ENCODE data around the gene SLC16A4. TPM values are rescaled to one million over a fixed set of nuclear protein-coding genes. Genes with fewer than 3 reads are reported as not detected.

Gene SLC16A4
- total RNA-seq, 1 experiment from 2014 or later: 0.28 TPM

- ATAC-seq: no peak
- Mint-ChIP-seq H3K9me3 (peaks cover 7% of the 10 kb centered on the region), H3K27me3 (ENCODE audit: low read depth) (no peaks in the 10 kb centered on the region), H3K36me3 (no peaks in the 10 kb centered on the region), H3K27ac (no peak overlapping the region), H3K4me3 (no peak overlapping the region), H3K4me1 (peaks cover 11% of the 10 kb centered on the region)
- ChIA-PET POLR2A (interaction anchor here (1.1 kb wide), 1 partner anchor 108 kb away, joined by 3 read pairs; no protein-coding TSS in a partner anchor), CTCF (interaction anchor here (0.6 to 3.7 kb wide), 8 partner anchors 96 to 179 kb away, joined by 3 to 30 read pairs (median 6); no protein-coding TSS in a partner anchor)
- TF ChIP-seq KAT7 (CRISPR knock-in tag; IDR thresholded peaks at IDR 0.05; ENCODE audit: borderline replicate concordance) (no peak), CTCF (IDR thresholded peaks at IDR 0.05) (no peak), CREM (CRISPR knock-in tag; IDR thresholded peaks at IDR 0.05) (no peak), ZNF512 (CRISPR knock-in tag; IDR thresholded peaks at IDR 0.05; ENCODE audit: borderline replicate concordance) (no peak), NR1H2 (CRISPR knock-in tag; IDR thresholded peaks at IDR 0.05) (no peak), JUN (CRISPR knock-in tag; IDR thresholded peaks at IDR 0.05) (no peak), MLX (CRISPR knock-in tag; IDR thresholded peaks at IDR 0.05) (no peak), NFYB (CRISPR knock-in tag; conservative IDR thresholded peaks at IDR 0.05; ENCODE audit: low read depth) (no peak), ZNF416 (CRISPR knock-in tag; IDR thresholded peaks at IDR 0.05) (no peak), STAT6 (CRISPR knock-in tag; conservative IDR thresholded peaks at IDR 0.05; ENCODE audit: low read depth) (no peak), ZNF317 (CRISPR knock-in tag; IDR thresholded peaks at IDR 0.05; ENCODE audit: borderline replicate concordance, low read depth) (no peak), RELA (CRISPR knock-in tag; IDR thresholded peaks at IDR 0.05; ENCODE audit: borderline replicate concordance) (no peak), SOX15 (CRISPR knock-in tag; IDR thresholded peaks at IDR 0.05) (no peak), GTF2I (CRISPR knock-in tag; conservative IDR thresholded peaks at IDR 0.05) (no peak), ELF4 (CRISPR knock-in tag; IDR thresholded peaks at IDR 0.05; ENCODE audit: low read depth) (no peak)
- TF ChIP-seq, protein P1, sequence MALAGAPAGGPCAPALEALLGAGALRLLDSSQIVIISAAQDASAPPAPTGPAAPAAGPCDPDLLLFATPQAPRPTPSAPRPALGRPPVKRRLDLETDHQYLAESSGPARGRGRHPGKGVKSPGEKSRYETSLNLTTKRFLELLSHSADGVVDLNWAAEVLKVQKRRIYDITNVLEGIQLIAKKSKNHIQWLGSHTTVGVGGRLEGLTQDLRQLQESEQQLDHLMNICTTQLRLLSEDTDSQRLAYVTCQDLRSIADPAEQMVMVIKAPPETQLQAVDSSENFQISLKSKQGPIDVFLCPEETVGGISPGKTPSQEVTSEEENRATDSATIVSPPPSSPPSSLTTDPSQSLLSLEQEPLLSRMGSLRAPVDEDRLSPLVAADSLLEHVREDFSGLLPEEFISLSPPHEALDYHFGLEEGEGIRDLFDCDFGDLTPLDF (CRISPR knock-in tag; IDR thresholded peaks at IDR 0.05): no peak
- no peak for DNase-seq (ENCODE audit: low spot score)
Observed at GRCh38 chr1:110316735-110317134, 74.1 kb downstream of the SLC16A4 start.

Other genes with a start within 250 kb of the SLC16A4 start
- gene SLC6A17, start 240.5 kb downstream of the SLC16A4 start, total RNA-seq (2021): 0.09 to 0.24 TPM (median 0.16 TPM) in 3 replicates
- 19.9 to 21.9 TPM (median 21.9 TPM) in 3 replicates for gene KCNC4, start 180.7 kb downstream of the SLC16A4 start, total RNA-seq (2021)
- gene RBM15, start 51.6 kb downstream of the SLC16A4 start, total RNA-seq (2021): 43.5 to 50.6 TPM (median 44.8 TPM) in 3 replicates
- 76.0 to 106 TPM (median 93.0 TPM) in 3 replicates for gene LAMTOR5, start 16.7 kb upstream of the SLC16A4 start, total RNA-seq (2021)
- gene PROK1, start 60.1 kb upstream of the SLC16A4 start, total RNA-seq (2021): not detected in 3 replicates
- not detected in 3 replicates for gene KCNA10, start 128.1 kb upstream of the SLC16A4 start, total RNA-seq (2021)
- 0.41 to 0.87 TPM (median 0.50 TPM) in 3 replicates for gene KCNA2, start 215.3 kb upstream of the SLC16A4 start, total RNA-seq (2021)